DMS 273 (cell line): ENCODE results near the gene SPSB3.

Experiments used
- DNase-seq: peaks from one replicate; lab custom pipeline; 2025; ENCODE audit not compliant: unreplicated experiment; lab: John Stamatoyannopoulos, UW

The SPSB3 gene

GRCh38 chr16:1782408-1783264 lies at the start of gene SPSB3, which contains the start of gene NUBP2:
Gene SPSB3 (minus strand): TSS chr16:1782571. CDS start chr16:1781483, 1,088 bp downstream.
Gene NUBP2 (plus strand): TSS chr16:1782960. CDS start chr16:1783021, 61 bp downstream.
- peak; percentile 100 for DNase-seq

- no peak for DNase-seq
Observed at GRCh38 chr16:1831186-1832075, 49.1 kb upstream of the SPSB3 start.

GRCh38 chr16:1830213-1830612 lies 47.8 kb upstream of the SPSB3 start:
- no peak for DNase-seq

- DNase-seq: no peak
Observed at GRCh38 chr16:1828645-1829410, 46.5 kb upstream of the SPSB3 start.

- DNase-seq: peak; percentile 96
Observed at GRCh38 chr16:1826691-1827573, 44.6 kb upstream of the SPSB3 start, which contains the start of the genes FAHD1 and HAGH. Gene FAHD1 (plus strand): TSS chr16:1827206. CDS start chr16:1827239, 33 bp downstream. Gene HAGH (minus strand): TSS chr16:1826825. CDS start chr16:1826787, 38 bp downstream.

- DNase-seq: peak; percentile 89
Observed at GRCh38 chr16:1825864-1826690, 43.7 kb upstream of the SPSB3 start.

GRCh38 chr16:1825381-1825863 lies 43.1 kb upstream of the SPSB3 start:
- no peak for DNase-seq

- DNase-seq: peak; percentile 71
Observed at GRCh38 chr16:1823821-1824220, 41.5 kb upstream of the SPSB3 start.

- DNase-seq: no peak
Observed at GRCh38 chr16:1822801-1823200, 40.4 kb upstream of the SPSB3 start.

- DNase-seq: no peak
Observed at GRCh38 chr16:1821861-1822611, 39.7 kb upstream of the SPSB3 start.

GRCh38 chr16:1820946-1821290 lies 38.5 kb upstream of the SPSB3 start:
- DNase-seq: no peak

GRCh38 chr16:1820096-1820945 lies 38.0 kb upstream of the SPSB3 start:
- no peak for DNase-seq

- no peak for DNase-seq
Observed at GRCh38 chr16:1819611-1820010, 37.2 kb upstream of the SPSB3 start.

- no peak for DNase-seq
Observed at GRCh38 chr16:1818873-1819525, 36.6 kb upstream of the SPSB3 start.

- no peak for DNase-seq
Observed at GRCh38 chr16:1818204-1818872, 36.0 kb upstream of the SPSB3 start.

- DNase-seq: no peak
Observed at GRCh38 chr16:1817716-1818115, 35.3 kb upstream of the SPSB3 start.
